ENCODE data around the gene EPHA7. TPM values are rescaled to one million over a fixed set of nuclear protein-coding genes. Genes with fewer than 3 reads are reported as not detected.

EPHA7 gene
- polyA plus RNA-seq, 1 of the 3 experiments (the other 2 are of a cell fraction) = under 0.01 TPM

- no peaks in the 10 kb centered on the region for H3F3A ChIP-seq (replicated peaks; ENCODE audit: insufficient read depth)
- H3K9ac ChIP-seq = no peak overlapping the region
- H3K27me3 ChIP-seq (ENCODE audit: insufficient read depth) = no peaks in the 10 kb centered on the region
- POLR2A ChIA-PET = no interaction called here
- H3K36me3 ChIP-seq (replicated peaks in 1 of 2; ENCODE audit: control insufficient read depth in 1 of 2, insufficient read depth in 2 of 2, low read length in 1 of 2) = no peaks in the 10 kb centered on the region
- no peaks in the 10 kb centered on the region for H3K4me1 ChIP-seq (ENCODE audit: control insufficient read depth in 1 of 2, insufficient read depth in 2 of 2, low read depth in 1 of 2, low read length in 1 of 2)
- CTCF ChIA-PET = interaction anchor here (0.8 kb wide), 1 partner anchor 365 kb away, joined by 3 read pairs; no protein-coding TSS in a partner anchor
- 7% methylated on average over 2 of the region's 2 CpGs for WGBS (ENCODE audit: low lambda C conversion rate)
- no peak overlapping the region for H3K4me2 ChIP-seq
- TF ChIP-seq CTCF (IDR thresholded peaks at IDR 0.05) = no peak
- TF ChIP-seq FOSL2 (IDR thresholded peaks at IDR 0.05; ENCODE audit: borderline replicate concordance, low read depth) = no peak
- no peak for TF ChIP-seq FOXM1 (IDR thresholded peaks at IDR 0.05; ENCODE audit: low read depth)
- TF ChIP-seq TCF12 (IDR thresholded peaks at IDR 0.05) = no peak
- TF ChIP-seq MEF2A (IDR thresholded peaks at IDR 0.05; ENCODE audit: borderline replicate concordance, low read depth) = no peak
- TF ChIP-seq NFIC (IDR thresholded peaks at IDR 0.05; ENCODE audit: borderline replicate concordance) = no peak
- TF ChIP-seq CHD2 (IDR thresholded peaks at IDR 0.05; ENCODE audit: low read length, partially characterized antibody) = no peak
- no peak for TF ChIP-seq GATA2 (CRISPR knock-in tag; IDR thresholded peaks at IDR 0.05)
- TF ChIP-seq ELF1 (IDR thresholded peaks at IDR 0.05) = no peak
- no peak for TF ChIP-seq FOXJ3 (CRISPR knock-in tag; IDR thresholded peaks at IDR 0.05)
- TF ChIP-seq PBX3 (IDR thresholded peaks at IDR 0.05) = no peak
- TF ChIP-seq IRF3 (IDR thresholded peaks at IDR 0.05; ENCODE audit: low read depth, low read length) = no peak
- TF ChIP-seq GABPA (IDR thresholded peaks at IDR 0.05; ENCODE audit: low read depth) = no peak
- TF ChIP-seq USF1 (IDR thresholded peaks at IDR 0.05; ENCODE audit: borderline replicate concordance, low read depth) = no peak
- TF ChIP-seq MAX (IDR thresholded peaks at IDR 0.05; ENCODE audit: low read depth) = no peak
- TF ChIP-seq REST (IDR thresholded peaks at IDR 0.05; ENCODE audit: low read depth, low read length) = no peak
- no peak for TF ChIP-seq RCOR1 (IDR thresholded peaks at IDR 0.05; ENCODE audit: low read length)
- TF ChIP-seq TEAD4 (IDR thresholded peaks at IDR 0.05; ENCODE audit: borderline replicate concordance, insufficient read depth) = no peak
- TF ChIP-seq ZBTB33 (IDR thresholded peaks at IDR 0.05; ENCODE audit: borderline replicate concordance, low read depth) = no peak
- no peaks in the 10 kb centered on the region for H3K9me2 ChIP-seq
- no peaks in the 10 kb centered on the region for H4K20me1 ChIP-seq (ENCODE audit: insufficient read depth)
- no peak for DNase-seq
- no peaks in the 10 kb centered on the region for H3K9me3 ChIP-seq
- H2AFZ ChIP-seq (ENCODE audit: low read depth) = no peak overlapping the region
- no peaks in the 10 kb centered on the region for H3K79me2 ChIP-seq (ENCODE audit: insufficient read depth)
- H3K4me3 ChIP-seq (ENCODE audit: low read depth in 2 of 2, low read length in 1 of 2) = no peak overlapping the region
- no peak overlapping the region for H3K27ac ChIP-seq (ENCODE audit: low read depth in 2 of 2, low read length in 1 of 2)
These were observed 124.5 kb downstream of the EPHA7 start for GRCh38 chr6:93294879-93295278.

Measured in SK-N-SH (cell line).